ENCODE data around the gene TMEM60. TPM values are rescaled to one million over a fixed set of nuclear protein-coding genes. Genes with fewer than 3 reads are reported as not detected.

Gene TMEM60
- 7.4 and 12.2 TPM in 2 replicates for total RNA-seq

- Histone ChIP-seq H3K4me3 (ENCODE audit: low read depth, low read length) (peak within 1 kb of the TSS; percentile 96), H3K36me3 (ENCODE audit: control insufficient read depth, insufficient read depth, low read length) (no peaks in the 10 kb centered on the region), H3K27me3 (ENCODE audit: control insufficient read depth, insufficient read depth, low read length) (no peaks in the 10 kb centered on the region)
- no peak for FAIRE-seq
- peak; percentile 76 for TF ChIP-seq CTCF (IDR thresholded peaks at IDR 0.05; ENCODE audit: insufficient read depth, low read length, severe bottlenecking)
- DNase-seq (ENCODE audit: low read depth): peak; percentile 99
Observed at GRCh38 chr7:77798394-77799077, at the start of gene TMEM60, which contains the start of gene PHTF2. Gene TMEM60 (minus strand): TSS chr7:77798434. CDS start chr7:77794373, 4,061 bp downstream. Gene PHTF2 (plus strand): TSS chr7:77798773.

GRCh38 chr7:77846317-77847092 is 48.3 kb upstream of the TMEM60 start:
- no peak overlapping the region for H3K4me3 ChIP-seq (ENCODE audit: low read depth, low read length)

GRCh38 chr7:77843194-77843593 is 45.0 kb upstream of the TMEM60 start:
- no peaks in the 10 kb centered on the region for H3K36me3 ChIP-seq (ENCODE audit: control insufficient read depth, insufficient read depth, low read length)
- no peak for TF ChIP-seq CTCF (IDR thresholded peaks at IDR 0.05; ENCODE audit: insufficient read depth, low read length, severe bottlenecking)
- no peak for FAIRE-seq
- H3K27me3 ChIP-seq (ENCODE audit: control insufficient read depth, insufficient read depth, low read length): no peaks in the 10 kb centered on the region
- no peak for DNase-seq (ENCODE audit: low read depth)
- no peak overlapping the region for H3K4me3 ChIP-seq (ENCODE audit: low read depth, low read length)

More at GRCh38 chr7:77846317-77847092, 48.3 kb upstream of the TMEM60 start:
- no peak for TF ChIP-seq CTCF (IDR thresholded peaks at IDR 0.05; ENCODE audit: insufficient read depth, low read length, severe bottlenecking)
- DNase-seq (ENCODE audit: low read depth): no peak
- H3K27me3 ChIP-seq (ENCODE audit: control insufficient read depth, insufficient read depth, low read length): no peaks in the 10 kb centered on the region
- no peaks in the 10 kb centered on the region for H3K36me3 ChIP-seq (ENCODE audit: control insufficient read depth, insufficient read depth, low read length)
- FAIRE-seq: no peak

GRCh38 chr7:77839919-77840318 is 41.7 kb upstream of the TMEM60 start:
- Histone ChIP-seq H3K4me3 (ENCODE audit: low read depth, low read length) (no peak overlapping the region), H3K36me3 (ENCODE audit: control insufficient read depth, insufficient read depth, low read length) (no peaks in the 10 kb centered on the region), H3K27me3 (ENCODE audit: control insufficient read depth, insufficient read depth, low read length) (no peaks in the 10 kb centered on the region)
- FAIRE-seq (no peak), DNase-seq (ENCODE audit: low read depth) (no peak)
- TF ChIP-seq CTCF (IDR thresholded peaks at IDR 0.05; ENCODE audit: insufficient read depth, low read length, severe bottlenecking): no peak

- Histone ChIP-seq H3K36me3 (ENCODE audit: control insufficient read depth, insufficient read depth, low read length) (no peaks in the 10 kb centered on the region), H3K4me3 (ENCODE audit: low read depth, low read length) (no peak overlapping the region), H3K27me3 (ENCODE audit: control insufficient read depth, insufficient read depth, low read length) (no peaks in the 10 kb centered on the region)
- FAIRE-seq: no peak
- no peak for DNase-seq (ENCODE audit: low read depth)
- no peak for TF ChIP-seq CTCF (IDR thresholded peaks at IDR 0.05; ENCODE audit: insufficient read depth, low read length, severe bottlenecking)
Observed at GRCh38 chr7:77838929-77839491, 40.8 kb upstream of the TMEM60 start.

All from bronchial epithelial cell (primary cell).